SK-N-SH (cell line): ENCODE data around the gene RSU1. TPM values are rescaled to one million over a fixed set of nuclear protein-coding genes. Genes with fewer than 3 reads are reported as not detected.
A peak's percentile ranks its signal among the peaks of the same experiment; 100 is the strongest.

Source experiments
- CTCF ChIA-PET: fragments of 300-600, 350-600 bp; formaldehyde crosslinking; extraction: SDS; loops from one replicate; lab custom pipeline; 2021; lab: Yijun Ruan, JAX
- POLR2A ChIA-PET: fragments of 350-600 bp; sonication (Branson Sonifier 250); formaldehyde crosslinking; extraction: SDS; loops from one replicate; lab custom pipeline; 2020; ENCODE audit warnings: antibody characterized with exemption, inconsistent platforms; lab: Yijun Ruan, JAX
- DNase-seq: peaks from one replicate; pipeline ENCODE4 v3.0.0; 2012
- H2AFZ ChIP-seq: fragments of 200-600 bp; sonication (generic); 2 replicates; pipeline ENCODE4 v1.8.1; 2016; ENCODE audit warnings: antibody characterized with exemption, mild to moderate bottlenecking, low read depth
- H3F3A ChIP-seq: fragments of 200-600 bp; sonication (generic); replicated peaks from 2 replicates; pipeline ENCODE3; 2016; ENCODE audit warnings: antibody characterized with exemption, mild to moderate bottlenecking; ENCODE audit not compliant: insufficient read depth
- H3K27ac ChIP-seq, 2 experiments: fragments of 200-500 bp in 1 of 2; fragments of 200-600 bp in 1 of 2; sonication (Bioruptor generic) in 1 of 2; sonication (generic), shearing (Covaris generic) in 1 of 2; 2 replicates each; pipeline versions ENCODE4 v1.5.1 to v1.6.1; 2014 to 2016; ENCODE audit warnings: low read depth in 2 of 2, inconsistent platforms in 1 of 2, low read length in 1 of 2, mild to moderate bottlenecking in 1 of 2, mixed read lengths in 1 of 2
- H3K27me3 ChIP-seq: fragments of 200-600 bp; sonication (generic), shearing (Covaris generic); 2 replicates; pipeline ENCODE4 v1.6.1; 2016; ENCODE audit warnings: mixed run types; ENCODE audit not compliant: insufficient read depth
- H3K36me3 ChIP-seq, 2 experiments: fragments of 200-500 bp in 1 of 2; fragments of 200-600 bp in 1 of 2; sonication (Bioruptor generic) in 1 of 2; sonication (generic) in 1 of 2; replicated peaks in 1 of 2; 2 replicates each; pipeline versions ENCODE3 to v1.5.1; 2014 to 2016; ENCODE audit warnings: low read length in 1 of 2, mild to moderate bottlenecking in 1 of 2; ENCODE audit not compliant: insufficient read depth in 2 of 2, control insufficient read depth in 1 of 2
- H3K4me1 ChIP-seq, 2 experiments: fragments of 200-500 bp in 1 of 2; fragments of 200-600 bp in 1 of 2; sonication (Bioruptor generic) in 1 of 2; sonication (generic), shearing (Covaris generic) in 1 of 2; 2 replicates each; pipeline versions ENCODE4 v1.5.1 to v1.6.1; 2014 to 2016; ENCODE audit warnings: low read depth in 1 of 2, low read length in 1 of 2, mixed run types in 1 of 2; ENCODE audit not compliant: insufficient read depth in 2 of 2, control insufficient read depth in 1 of 2
- H3K4me2 ChIP-seq: fragments of 200-600 bp; sonication (generic), shearing (Covaris generic); 2 replicates; pipeline ENCODE4 v1.6.1; 2017; ENCODE audit warnings: mixed run types
- H3K4me3 ChIP-seq, 2 experiments: fragments of 200-500 bp in 1 of 2; fragments of 200-600 bp in 1 of 2; sonication (Bioruptor generic) in 1 of 2; sonication (generic), shearing (Covaris generic) in 1 of 2; 2 replicates each; pipeline versions ENCODE4 v1.5.1 to v1.8.1; 2014 to 2016; ENCODE audit warnings: low read depth in 2 of 2, inconsistent platforms in 1 of 2, low read length in 1 of 2, mild to moderate bottlenecking in 1 of 2, mixed read lengths in 1 of 2, moderate library complexity in 1 of 2
- H3K79me2 ChIP-seq: fragments of 200-600 bp; sonication (generic); 2 replicates; pipeline ENCODE4 v1.8.1; 2017; ENCODE audit warnings: mild to moderate bottlenecking; ENCODE audit not compliant: insufficient read depth
- H3K9ac ChIP-seq: fragments of 200-600 bp; sonication (generic); 2 replicates; pipeline ENCODE4 v1.6.1; 2017; ENCODE audit warnings: mixed run types
- H3K9me2 ChIP-seq: fragments of 200-600 bp; sonication (generic); 2 replicates; pipeline ENCODE4 v1.6.1; 2017; ENCODE audit warnings: mixed run types
- H3K9me3 ChIP-seq: fragments of 200-600 bp; sonication (generic); 2 replicates; pipeline ENCODE4 v1.6.1; 2017; ENCODE audit warnings: mixed run types, mild to moderate bottlenecking, moderate library complexity
- H4K20me1 ChIP-seq: fragments of 200-600 bp; sonication (generic); 2 replicates; pipeline ENCODE4 v1.6.1; 2017; ENCODE audit warnings: mild to moderate bottlenecking, mixed run types; ENCODE audit not compliant: insufficient read depth
- CTCF ChIP-seq: fragments of 200-600 bp; sonication (generic); IDR thresholded peaks from 2 replicates; pipeline ENCODE4 v1.6.1; 2017; ENCODE audit warnings: antibody characterized with exemption, mild to moderate bottlenecking, moderate library complexity
- ELF1 ChIP-seq: IDR thresholded peaks from 2 replicates; pipeline ENCODE4 v1.4.0; 2012
- EZH2phosphoT487 ChIP-seq: fragments of 200-600 bp; sonication (generic); IDR thresholded peaks from 2 replicates; pipeline ENCODE4 v1.6.1; 2017; ENCODE audit warnings: low read depth, mixed run types, mild to moderate bottlenecking, antibody characterized with exemption, moderate library complexity, borderline replicate concordance
- FOSL2 ChIP-seq: IDR thresholded peaks from 2 replicates; pipeline ENCODE4 v1.4.0; 2012; ENCODE audit warnings: low read depth, mild to moderate bottlenecking, moderate library complexity, borderline replicate concordance
- FOXJ3 ChIP-seq: sonication (generic); formaldehyde crosslinking; IDR thresholded peaks from 2 replicates; pipeline ENCODE4 v1.5.1; 2020; ENCODE audit warnings: mild to moderate bottlenecking, missing genetic modification reagents
- FOXM1 ChIP-seq: IDR thresholded peaks from 2 replicates; pipeline ENCODE4 v1.4.0; 2012; ENCODE audit warnings: low read depth, mild to moderate bottlenecking
- GABPA ChIP-seq: IDR thresholded peaks from 2 replicates; pipeline ENCODE4 v1.4.0; 2012; ENCODE audit warnings: low read depth, mild to moderate bottlenecking
- IRF3 ChIP-seq: fragments of 150-350 bp; IDR thresholded peaks from 2 replicates; pipeline ENCODE4 v1.6.1; 2016; ENCODE audit warnings: mild to moderate bottlenecking, low read depth, low read length
- JUND ChIP-seq: IDR thresholded peaks from 2 replicates; pipeline ENCODE4 v1.4.0; 2012
- MXI1 ChIP-seq: IDR thresholded peaks from 2 replicates; pipeline ENCODE4 v1.6.1; 2012; ENCODE audit warnings: mild to moderate bottlenecking, low read depth, low read length, improper control_type of control experiment
- PBX3 ChIP-seq: IDR thresholded peaks from 2 replicates; pipeline ENCODE4; 2012
- RAD21 ChIP-seq: IDR thresholded peaks from 2 replicates; pipeline ENCODE4 v1.6.1; 2012; ENCODE audit warnings: mild to moderate bottlenecking, low read length
- REST ChIP-seq: IDR thresholded peaks from 2 replicates; pipeline ENCODE4 v1.6.1; 2012; ENCODE audit warnings: mild to moderate bottlenecking, low read depth, low read length, moderate library complexity
- RFX5 ChIP-seq: IDR thresholded peaks from 2 replicates; pipeline ENCODE4 v1.6.1; 2012; ENCODE audit warnings: mild to moderate bottlenecking, improper control_type of control experiment, low read length
- RXRA ChIP-seq: IDR thresholded peaks from 2 replicates; pipeline ENCODE4 v1.4.0; 2012; ENCODE audit warnings: low read depth, mild to moderate bottlenecking, borderline replicate concordance
- SIN3A ChIP-seq: IDR thresholded peaks from 2 replicates; pipeline ENCODE4 v1.6.1; 2012; ENCODE audit warnings: low read depth, mild to moderate bottlenecking, low read length, moderate library complexity, borderline replicate concordance
- TEAD4 ChIP-seq: IDR thresholded peaks from 2 replicates; pipeline ENCODE4 v1.4.0; 2012; ENCODE audit warnings: mild to moderate bottlenecking, borderline replicate concordance; ENCODE audit not compliant: insufficient read depth
- USF1 ChIP-seq: IDR thresholded peaks from 2 replicates; pipeline ENCODE4 v1.4.0; 2012; ENCODE audit warnings: low read depth, borderline replicate concordance
- YY1 ChIP-seq: IDR thresholded peaks from 2 replicates; pipeline ENCODE4 v1.4.0; 2012; ENCODE audit warnings: low read depth, mild to moderate bottlenecking
- ZBTB33 ChIP-seq: IDR thresholded peaks from 2 replicates; pipeline ENCODE4 v1.4.0; 2012; ENCODE audit warnings: low read depth, borderline replicate concordance
- WGBS: methylation state at CpG from one replicate; pipeline ENCODE4 v1.1.6; 2017; ENCODE audit warnings: low lambda C conversion rate; 5-methylcytosine and 5-hydroxymethylcytosine counted together
- polyA plus RNA-seq, 3 experiments: library from polyadenylated mRNA; depleted of rRNA; stranded (reverse); fragments of >200 nt; gene quantifications; 2 replicates each; pipeline ENCODE4 v1.2.3, GENCODE V29; 2012

Gene RSU1
- 59.8 and 81.4 TPM in 2 replicates for polyA plus RNA-seq (2012; rRNA removed)
- 63.3 and 65.7 TPM in 2 replicates for polyA plus RNA-seq (2012; cell fraction: cytosol; rRNA removed)
- 21.3 and 45.6 TPM in 2 replicates for polyA plus RNA-seq (2012; cell fraction: nucleus; rRNA removed)

- ChIA-PET CTCF (interaction anchor here (0.6 to 1.2 kb wide), 4 partner anchors 11 to 915 kb away, joined by 3 to 8 read pairs (median 3); no protein-coding TSS in a partner anchor), POLR2A (interaction anchor here (0.7 to 1.0 kb wide), 2 partner anchors 1379 to 1979 kb away, joined by 3 read pairs; partner anchors contain the start of genes CDNF, HSPA14 and MSANTD7)
- TF ChIP-seq GABPA: peak; percentile 46; the same call in 1 of the 2 replicates
- no peak for TF ChIP-seq CTCF
- 0 out of 2 replicates have a peak, but pooled peaks have one; percentile 13 for TF ChIP-seq REST
- TF ChIP-seq RXRA: no peak
- no peak; the same call in 1 of the 2 replicates for TF ChIP-seq USF1
- peak; percentile 94 for TF ChIP-seq MXI1
- TF ChIP-seq YY1: 0 out of 2 replicates have a peak, but pooled peaks have one; percentile 25
- TF ChIP-seq FOXM1: no peak
- TF ChIP-seq FOSL2: no peak
- no peak for TF ChIP-seq TEAD4
- no peak for TF ChIP-seq PBX3
- TF ChIP-seq ELF1: peak; percentile 99
- no peak; the same call in 1 of the 2 replicates for TF ChIP-seq IRF3
- no peak for TF ChIP-seq FOXJ3 (CRISPR knock-in tag)
- peak; percentile 58; the same call in 1 of the 2 replicates for TF ChIP-seq RFX5
- no peak for TF ChIP-seq EZH2phosphoT487
- TF ChIP-seq JUND: no peak; the same call in 1 of the 2 replicates
- no peak for TF ChIP-seq ZBTB33
- peak; percentile 86 for TF ChIP-seq SIN3A
- no peak for TF ChIP-seq RAD21
Measured at GRCh38 chr10:16817125-16818019, at the start of gene RSU1. Gene RSU1 (minus strand): TSS chr10:16817424. CDS start chr10:16817081, 343 bp downstream.

More at GRCh38 chr10:16817125-16818019, at the start of gene RSU1:
- Histone ChIP-seq H3K4me1 (peaks cover 0 to 13% of the 10 kb centered on the region in 2 experiments; a peak in 2 of 4 replicates), H3K4me3 (peak within 1 kb of the TSS; percentile 88 to 89), H3K27me3 (no peaks in the 10 kb centered on the region), H3F3A (peaks cover 3% of the 10 kb centered on the region), H3K79me2 (peaks cover 46% of the 10 kb centered on the region), H2AFZ (peak within 1 kb of the TSS; percentile 93), H4K20me1 (no peaks in the 10 kb centered on the region), H3K36me3 (no peaks in the 10 kb centered on the region), H3K27ac (peak within 1 kb of the TSS; percentile 85 to 89), H3K4me2 (peak within 1 kb of the TSS; percentile 99), H3K9me3 (no peaks in the 10 kb centered on the region), H3K9ac (peak within 1 kb of the TSS; percentile 75), H3K9me2 (no peaks in the 10 kb centered on the region)
- peak; percentile 96 for DNase-seq
- WGBS: 2% methylated on average over 36 of the region's 65 CpGs
